ENCODE results near the gene UQCRC1. TPM values are rescaled to one million over a fixed set of nuclear protein-coding genes. Genes with fewer than 3 reads are reported as not detected.

UQCRC1 gene
- total RNA-seq, 1 donor from 2014 or later = 190 TPM

- H3K79me2 ChIP-seq (ENCODE audit: insufficient read depth, low read length) = peaks cover 22% of the 10 kb centered on the region
- H3K4me2 ChIP-seq (ENCODE audit: low read length) = peak within 1 kb of the TSS; percentile 87
- H3K4me3 ChIP-seq (ENCODE audit: insufficient read depth, low read depth, low read length) = peak within 1 kb of the TSS; percentile 77
- no peaks in the 10 kb centered on the region for H3K9me3 ChIP-seq (ENCODE audit: insufficient read depth, low read depth, low read length)
- H2AFZ ChIP-seq (ENCODE audit: low read depth, low read length) = peak within 1 kb of the TSS; percentile 83
- H3K36me3 ChIP-seq (ENCODE audit: insufficient read depth, low read length) = no peaks in the 10 kb centered on the region
- peak; percentile 88 for DNase-seq (ENCODE audit: low read depth)
- Mint-ChIP-seq H3K27me3 (ENCODE audit: low read depth, unreplicated experiment) (peaks cover 2% of the 10 kb centered on the region), H3K27ac (ENCODE audit: unreplicated experiment) (peak within 1 kb of the TSS; percentile 87), H3K4me3 (ENCODE audit: unreplicated experiment) (peak within 1 kb of the TSS; percentile 88), H3K4me1 (ENCODE audit: low read depth, unreplicated experiment) (peaks cover 16% of the 10 kb centered on the region), H3K36me3 (ENCODE audit: low read depth, unreplicated experiment) (peaks cover 23% of the 10 kb centered on the region), H3K9me3 (ENCODE audit: unreplicated experiment) (no peaks in the 10 kb centered on the region)
- H3K9ac ChIP-seq (ENCODE audit: low read length) = peak within 1 kb of the TSS; percentile 85
- no peaks in the 10 kb centered on the region for H3K27me3 ChIP-seq (ENCODE audit: insufficient read depth, low read length)
- no peak for TF ChIP-seq EZH2 (IDR thresholded peaks at IDR 0.05; ENCODE audit: insufficient read depth, low read length)
- TF ChIP-seq CTCF (IDR thresholded peaks at IDR 0.05; ENCODE audit: insufficient read depth, low read depth, low read length) = peak; percentile 36
- peaks cover 16% of the 10 kb centered on the region for H3K4me1 ChIP-seq (ENCODE audit: insufficient read depth, low read length)
- FAIRE-seq = no peak
- H4K20me1 ChIP-seq (ENCODE audit: insufficient read depth, low read length) = peaks cover 34% of the 10 kb centered on the region
- H3K27ac ChIP-seq (ENCODE audit: low read depth, low read length) = peak within 1 kb of the TSS; percentile 36
Measured at GRCh38 chr3:48635222-48636021, 26.0 kb upstream of the UQCRC1 start, which contains the start of gene SLC26A6. Gene SLC26A6, minus strand, starts transcription at chr3:48635461. Its CDS starts 68 bp downstream, at chr3:48635393.

GRCh38 chr3:48634661-48635221, 25.3 kb upstream of the UQCRC1 start:
- Histone ChIP-seq H4K20me1 (ENCODE audit: insufficient read depth, low read length) (peaks cover 34% of the 10 kb centered on the region), H3K4me3 (ENCODE audit: insufficient read depth, low read depth, low read length) (peak overlapping the region; percentile 77), H3K36me3 (ENCODE audit: insufficient read depth, low read length) (peaks cover 2% of the 10 kb centered on the region), H3K27ac (ENCODE audit: low read depth, low read length) (peak overlapping the region; percentile 36), H3K9ac (ENCODE audit: low read length) (peak overlapping the region; percentile 85), H2AFZ (ENCODE audit: low read depth, low read length) (peak overlapping the region; percentile 77), H3K9me3 (ENCODE audit: insufficient read depth, low read depth, low read length) (no peaks in the 10 kb centered on the region), H3K4me1 (ENCODE audit: insufficient read depth, low read length) (peaks cover 16% of the 10 kb centered on the region), H3K79me2 (ENCODE audit: insufficient read depth, low read length) (peaks cover 22% of the 10 kb centered on the region), H3K27me3 (ENCODE audit: insufficient read depth, low read length) (no peaks in the 10 kb centered on the region), H3K4me2 (ENCODE audit: low read length) (peak overlapping the region; percentile 87)
- Mint-ChIP-seq H3K27me3 (ENCODE audit: low read depth, unreplicated experiment) (peaks cover 2% of the 10 kb centered on the region), H3K4me3 (ENCODE audit: unreplicated experiment) (peak overlapping the region; percentile 88), H3K4me1 (ENCODE audit: low read depth, unreplicated experiment) (peaks cover 16% of the 10 kb centered on the region), H3K36me3 (ENCODE audit: low read depth, unreplicated experiment) (peaks cover 26% of the 10 kb centered on the region), H3K27ac (ENCODE audit: unreplicated experiment) (no peak overlapping the region), H3K9me3 (ENCODE audit: unreplicated experiment) (no peaks in the 10 kb centered on the region)
- FAIRE-seq (no peak), DNase-seq (ENCODE audit: low read depth) (peak; percentile 45)
- TF ChIP-seq EZH2 (IDR thresholded peaks at IDR 0.05; ENCODE audit: insufficient read depth, low read length) = no peak
- TF ChIP-seq CTCF (IDR thresholded peaks at IDR 0.05; ENCODE audit: insufficient read depth, low read depth, low read length) = no peak

Data from astrocyte (in vitro differentiated cells and primary cell).